Chondrocyte (in vitro differentiated cells): ENCODE results near the gene MIER3. TPM values are rescaled to one million over a fixed set of nuclear protein-coding genes. Genes with fewer than 3 reads are reported as not detected.

Source experiments
- DNase-seq: peaks from one replicate; pipeline ENCODE4 v3.0.0; 2021; ENCODE audit warnings: mixed read lengths, low spot score
- H3K27ac Mint-ChIP-seq: one replicate; pipeline ENCODE4 v1.8.0; 2021; ENCODE audit warnings: mild to moderate bottlenecking, moderate library complexity, mixed read lengths; ENCODE audit not compliant: unreplicated experiment
- H3K27me3 Mint-ChIP-seq: 2 replicates; pipeline ENCODE4 v1.8.0; 2021; ENCODE audit warnings: low read depth, mixed read lengths
- H3K36me3 Mint-ChIP-seq: 2 replicates; pipeline ENCODE4 v1.8.0; 2021; ENCODE audit warnings: low read depth, mixed read lengths
- H3K4me1 Mint-ChIP-seq: 2 replicates; pipeline ENCODE4 v1.8.0; 2021; ENCODE audit warnings: low read depth, mild to moderate bottlenecking, mixed read lengths
- H3K4me3 Mint-ChIP-seq: one replicate; pipeline ENCODE4 v1.8.0; 2021; ENCODE audit warnings: mild to moderate bottlenecking, moderate library complexity, mixed read lengths; ENCODE audit not compliant: unreplicated experiment
- H3K9me3 Mint-ChIP-seq: 2 replicates; pipeline ENCODE4 v1.8.0; 2021; ENCODE audit warnings: low read depth, mixed read lengths
- long read RNA-seq: library from polyadenylated mRNA; stranded (forward); transcript quantifications from one replicate; pipeline ENCODE4 v2.0.0, GENCODE V29; 2021
- total RNA-seq: library from RNA; stranded (reverse); gene quantifications from 3 replicates; pipeline ENCODE4 v1.2.1, GENCODE V29; 2021
- TF ChIP-seq, protein P1 (sequence below): fragments of 200-600 bp; sonication (generic); IDR thresholded peaks from 2 replicates; pipeline ENCODE4 v1.5.0; 2021; ENCODE audit warnings: antibody characterized with exemption, mild to moderate bottlenecking, moderate library complexity

The MIER3 gene
- 22.6 to 25.7 TPM (median 22.7 TPM) in 3 replicates for total RNA-seq
- long read RNA-seq, partial matches to known transcripts, result 0 of 2 reads
- long read RNA-seq, other reads (novel, unspliced or antisense), result 2 of 2 reads

DNA sequence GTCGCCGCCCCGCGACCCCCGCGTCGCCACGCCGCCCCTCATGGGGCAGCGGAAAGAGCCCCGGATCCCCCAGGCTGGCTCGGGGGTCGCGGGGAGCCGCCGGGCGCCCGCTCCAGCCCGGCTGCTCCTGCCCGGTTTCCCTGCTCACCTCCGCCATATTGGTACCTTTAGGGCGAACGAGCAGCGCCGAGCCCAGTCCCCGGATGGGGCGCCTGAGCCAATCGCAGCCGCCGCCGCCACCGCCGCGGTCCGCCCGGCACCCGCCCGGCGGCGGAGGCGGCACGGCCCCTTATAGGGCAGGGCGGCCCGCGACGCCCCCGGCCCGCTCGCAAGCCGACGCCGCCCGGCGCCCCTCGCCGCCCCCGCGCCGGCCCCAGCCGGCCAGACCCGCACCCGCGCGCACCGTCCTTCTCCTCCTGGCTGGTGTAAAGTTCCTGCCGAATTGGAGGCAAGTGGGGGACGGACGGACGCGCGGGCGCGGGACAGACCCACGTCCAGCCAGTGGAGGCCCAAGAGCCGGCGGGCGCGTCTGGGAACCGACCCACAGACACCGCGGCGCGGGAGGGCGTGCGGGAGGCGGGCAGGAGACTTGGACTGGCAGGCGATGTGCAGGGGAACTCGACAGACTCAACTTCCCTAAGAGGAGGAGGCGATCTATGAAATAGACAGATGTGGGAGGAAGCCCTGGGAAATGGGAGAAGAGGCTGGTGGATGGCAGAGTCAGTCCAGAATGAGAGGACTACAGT, at the start of gene MIER3:
Gene MIER3 (minus strand): TSS at position 178 of the 746 bp plus-strand sequence. CDS start 21 bp downstream, at position 157.
- Mint-ChIP-seq H3K27ac (peak within 1 kb of the TSS; percentile 97), H3K27me3 (peaks cover 9% of the 10 kb centered on the region), H3K36me3 (no peaks in the 10 kb centered on the region), H3K9me3 (no peaks in the 10 kb centered on the region), H3K4me1 (peaks cover 18% of the 10 kb centered on the region), H3K4me3 (peak within 1 kb of the TSS; percentile 98)
- peak; percentile 92 for DNase-seq
- TF ChIP-seq, protein P1, sequence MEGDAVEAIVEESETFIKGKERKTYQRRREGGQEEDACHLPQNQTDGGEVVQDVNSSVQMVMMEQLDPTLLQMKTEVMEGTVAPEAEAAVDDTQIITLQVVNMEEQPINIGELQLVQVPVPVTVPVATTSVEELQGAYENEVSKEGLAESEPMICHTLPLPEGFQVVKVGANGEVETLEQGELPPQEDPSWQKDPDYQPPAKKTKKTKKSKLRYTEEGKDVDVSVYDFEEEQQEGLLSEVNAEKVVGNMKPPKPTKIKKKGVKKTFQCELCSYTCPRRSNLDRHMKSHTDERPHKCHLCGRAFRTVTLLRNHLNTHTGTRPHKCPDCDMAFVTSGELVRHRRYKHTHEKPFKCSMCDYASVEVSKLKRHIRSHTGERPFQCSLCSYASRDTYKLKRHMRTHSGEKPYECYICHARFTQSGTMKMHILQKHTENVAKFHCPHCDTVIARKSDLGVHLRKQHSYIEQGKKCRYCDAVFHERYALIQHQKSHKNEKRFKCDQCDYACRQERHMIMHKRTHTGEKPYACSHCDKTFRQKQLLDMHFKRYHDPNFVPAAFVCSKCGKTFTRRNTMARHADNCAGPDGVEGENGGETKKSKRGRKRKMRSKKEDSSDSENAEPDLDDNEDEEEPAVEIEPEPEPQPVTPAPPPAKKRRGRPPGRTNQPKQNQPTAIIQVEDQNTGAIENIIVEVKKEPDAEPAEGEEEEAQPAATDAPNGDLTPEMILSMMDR, result no peak

GRCh38 chr5:56995596-56995995, 43.7 kb upstream of the MIER3 start:
- H3K27me3 Mint-ChIP-seq, result peaks cover 10% of the 10 kb centered on the region
- peaks cover 2% of the 10 kb centered on the region for H3K36me3 Mint-ChIP-seq
- TF ChIP-seq, protein P1, result no peak
- no peaks in the 10 kb centered on the region for H3K4me1 Mint-ChIP-seq
- H3K4me3 Mint-ChIP-seq, result no peak overlapping the region
- no peak overlapping the region for H3K27ac Mint-ChIP-seq
- peaks cover 3% of the 10 kb centered on the region for H3K9me3 Mint-ChIP-seq
- no peak for DNase-seq

DNA sequence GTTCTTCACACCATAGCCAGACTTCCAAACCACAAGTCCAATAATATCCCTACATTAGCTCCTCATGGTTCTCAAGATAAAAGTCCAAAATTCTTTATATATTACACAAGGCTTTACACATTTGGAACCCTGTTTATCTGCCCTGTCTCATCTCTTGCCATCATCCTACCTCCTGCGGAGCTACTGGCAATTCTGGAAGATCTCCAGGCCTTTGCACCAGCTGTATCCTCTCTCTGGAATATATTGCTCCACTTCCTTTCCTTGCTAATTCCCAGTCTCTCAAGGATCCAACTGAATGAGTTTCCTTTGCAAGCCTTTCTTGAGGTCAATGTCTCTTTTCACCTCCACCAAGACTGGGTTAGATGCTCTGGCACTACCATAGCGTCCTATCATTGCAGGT, 41.3 kb upstream of the MIER3 start:
- Mint-ChIP-seq H3K4me3 (no peak overlapping the region), H3K36me3 (peaks cover 2% of the 10 kb centered on the region), H3K27ac (no peak overlapping the region), H3K9me3 (no peaks in the 10 kb centered on the region), H3K27me3 (peaks cover 5% of the 10 kb centered on the region), H3K4me1 (no peaks in the 10 kb centered on the region)
- TF ChIP-seq, protein P1, result no peak
- no peak for DNase-seq

GRCh38 chr5:56989676-56990075, 37.8 kb upstream of the MIER3 start:
- no peaks in the 10 kb centered on the region for H3K4me1 Mint-ChIP-seq
- TF ChIP-seq, protein P1, result no peak
- H3K4me3 Mint-ChIP-seq, result no peak overlapping the region
- DNase-seq, result no peak
- H3K9me3 Mint-ChIP-seq, result no peaks in the 10 kb centered on the region
- no peak overlapping the region for H3K27ac Mint-ChIP-seq
- peaks cover 5% of the 10 kb centered on the region for H3K27me3 Mint-ChIP-seq
- H3K36me3 Mint-ChIP-seq, result peaks cover 2% of the 10 kb centered on the region

DNA sequence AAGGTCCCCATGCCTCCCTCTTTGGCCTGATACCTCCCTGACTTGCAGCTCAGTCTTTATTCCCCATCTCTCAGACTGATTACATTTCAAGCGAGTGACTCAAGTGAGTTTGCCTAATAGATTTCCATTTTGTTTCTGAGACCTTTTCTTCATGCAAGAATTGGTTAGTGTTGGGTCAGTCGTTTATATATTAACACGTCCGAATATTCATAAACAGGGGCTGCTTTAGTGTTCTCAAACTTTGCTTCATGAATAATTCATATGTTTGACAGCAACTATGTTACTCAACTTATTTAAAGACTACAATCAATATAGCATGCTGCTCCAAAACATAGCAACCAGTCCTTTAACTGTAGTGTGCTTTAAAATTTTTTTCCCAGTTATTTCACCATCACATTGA, 36.6 kb upstream of the MIER3 start:
- Mint-ChIP-seq H3K4me1 (no peaks in the 10 kb centered on the region), H3K36me3 (peaks cover 2% of the 10 kb centered on the region), H3K27ac (no peak overlapping the region), H3K9me3 (no peaks in the 10 kb centered on the region), H3K27me3 (peaks cover 3% of the 10 kb centered on the region), H3K4me3 (no peak overlapping the region)
- TF ChIP-seq, protein P1, result no peak
- no peak for DNase-seq
